Osteoblast (primary cell): Measurements from ENCODE around the gene FAM237B. TPM values are rescaled to one million over a fixed set of nuclear protein-coding genes. Genes with fewer than 3 reads are reported as not detected.
"Not testable (repeated sequence)": the region's sequence is repeated elsewhere in the genome, so short reads cannot be mapped to it uniquely, and the experiment has no call there.

ENCODE experiments used
- DNase-seq: peaks from one replicate; pipeline ENCODE4 v3.0.0; 2011; ENCODE audit warnings: low spot score, mixed read lengths; ENCODE audit not compliant: insufficient read length; ENCODE audit errors: missing footprints
- H2AFZ ChIP-seq: 2 replicates; pipeline ENCODE4 v1.6.0; 2011; ENCODE audit warnings: mild to moderate bottlenecking, low read length
- H3K27ac ChIP-seq: 2 replicates; pipeline ENCODE4 v1.5.1; 2011; ENCODE audit warnings: mild to moderate bottlenecking, low read depth, low read length, moderate library complexity
- H3K27me3 ChIP-seq: 2 replicates; pipeline ENCODE4 v1.6.0; 2012; ENCODE audit warnings: mild to moderate bottlenecking, control low read depth, inconsistent platforms, low read length, moderate library complexity; ENCODE audit not compliant: insufficient read depth
- H3K36me3 ChIP-seq: 2 replicates; pipeline ENCODE4 v1.5.1; 2011; ENCODE audit warnings: mild to moderate bottlenecking, low read length, control low read depth, moderate library complexity; ENCODE audit not compliant: insufficient read depth
- H3K4me1 ChIP-seq: 2 replicates; pipeline ENCODE4 v1.5.1; 2011; ENCODE audit warnings: mild to moderate bottlenecking, low read length, control low read depth, moderate library complexity; ENCODE audit not compliant: insufficient read depth
- H3K4me2 ChIP-seq: 2 replicates; pipeline ENCODE4 v1.6.0; 2011; ENCODE audit warnings: mild to moderate bottlenecking, low read length; ENCODE audit not compliant: insufficient read depth
- H3K4me3 ChIP-seq: fragments of 200-600 bp; sonication (generic); 3 replicates; pipeline ENCODE4 v1.5.1; 2012; ENCODE audit warnings: mild to moderate bottlenecking, low read length, inconsistent platforms; ENCODE audit not compliant: insufficient read depth
- H3K79me2 ChIP-seq: 2 replicates; pipeline ENCODE4 v1.6.0; 2012; ENCODE audit warnings: mild to moderate bottlenecking, low read length, control low read depth, inconsistent platforms; ENCODE audit not compliant: insufficient read depth
- H3K9me3 ChIP-seq: 2 replicates; pipeline ENCODE4 v1.5.1; 2011; ENCODE audit warnings: low read depth, low read length, control low read depth
- H4K20me1 ChIP-seq: 2 replicates; pipeline ENCODE4 v1.6.0; 2012; ENCODE audit warnings: mild to moderate bottlenecking, low read length, control low read depth; ENCODE audit not compliant: insufficient read depth
- total RNA-seq: library from RNA; depleted of rRNA; stranded (reverse); fragments of >200 nt; gene quantifications from 2 replicates; pipeline ENCODE4 v1.2.3, GENCODE V29; 2012
- TF ChIP-seq, protein P1 (sequence below): IDR thresholded peaks from 2 replicates; pipeline ENCODE4 v1.5.1; 2011; ENCODE audit warnings: mild to moderate bottlenecking, low read depth, low read length, moderate library complexity; ENCODE audit errors: extremely low read depth

Gene FAM237B
- not detected in 2 replicates for total RNA-seq

DNA sequence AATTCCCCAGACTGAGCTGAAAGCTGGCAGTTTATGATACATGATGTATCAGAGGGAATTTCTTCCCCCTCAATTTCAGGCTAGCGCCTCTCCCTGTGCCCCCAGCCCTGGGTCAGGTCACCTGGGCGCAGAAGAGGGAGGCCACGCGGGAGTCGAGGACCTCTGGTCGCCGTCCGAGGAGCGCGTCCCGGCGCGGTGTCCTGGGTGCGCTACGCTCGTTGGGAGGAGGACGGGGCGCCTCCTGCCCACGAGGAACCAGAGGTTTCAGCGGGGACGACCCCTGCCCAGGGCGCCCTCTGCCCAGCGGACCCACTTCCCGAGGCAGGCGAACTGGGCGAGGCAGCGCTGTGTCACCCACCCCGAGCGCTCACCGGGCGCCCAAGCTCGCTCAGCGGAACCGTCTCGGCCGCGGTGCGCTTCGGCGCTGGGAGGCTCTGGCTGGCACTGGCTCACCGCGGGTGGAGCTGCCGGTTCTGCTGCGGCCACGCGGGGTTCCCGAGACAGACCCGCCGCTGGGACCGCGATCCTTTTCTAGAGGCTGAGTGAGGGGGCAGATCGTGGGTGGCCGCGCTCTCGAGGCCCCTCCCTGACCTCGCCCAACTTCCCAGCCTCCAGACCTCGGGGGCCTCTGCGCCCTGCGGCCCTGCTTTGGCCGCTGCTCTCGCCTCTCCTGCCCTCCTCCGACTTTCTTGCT is at the start of gene FAM237B:
Gene FAM237B, minus strand, starts transcription at position 504 of the 694 bp plus-strand sequence. CDS start 1,556 bp downstream, outside the sequence.
- H3K9me3 ChIP-seq, result no peaks in the 10 kb centered on the region

GRCh38 chr7:90351987-90352386 is 30.9 kb upstream of the FAM237B start:
- Histone ChIP-seq H3K27ac (no peak overlapping the region), H4K20me1 (no peaks in the 10 kb centered on the region), H3K36me3 (peaks cover 10% of the 10 kb centered on the region), H3K4me2 (no peak overlapping the region), H2AFZ (no peak overlapping the region), H3K4me1 (peaks cover 9% of the 10 kb centered on the region), H3K27me3 (no peaks in the 10 kb centered on the region), H3K9me3 (no peaks in the 10 kb centered on the region), H3K79me2 (peaks cover 59% of the 10 kb centered on the region), H3K4me3 (no peak overlapping the region)
- no peak for DNase-seq
- TF ChIP-seq, protein P1, sequence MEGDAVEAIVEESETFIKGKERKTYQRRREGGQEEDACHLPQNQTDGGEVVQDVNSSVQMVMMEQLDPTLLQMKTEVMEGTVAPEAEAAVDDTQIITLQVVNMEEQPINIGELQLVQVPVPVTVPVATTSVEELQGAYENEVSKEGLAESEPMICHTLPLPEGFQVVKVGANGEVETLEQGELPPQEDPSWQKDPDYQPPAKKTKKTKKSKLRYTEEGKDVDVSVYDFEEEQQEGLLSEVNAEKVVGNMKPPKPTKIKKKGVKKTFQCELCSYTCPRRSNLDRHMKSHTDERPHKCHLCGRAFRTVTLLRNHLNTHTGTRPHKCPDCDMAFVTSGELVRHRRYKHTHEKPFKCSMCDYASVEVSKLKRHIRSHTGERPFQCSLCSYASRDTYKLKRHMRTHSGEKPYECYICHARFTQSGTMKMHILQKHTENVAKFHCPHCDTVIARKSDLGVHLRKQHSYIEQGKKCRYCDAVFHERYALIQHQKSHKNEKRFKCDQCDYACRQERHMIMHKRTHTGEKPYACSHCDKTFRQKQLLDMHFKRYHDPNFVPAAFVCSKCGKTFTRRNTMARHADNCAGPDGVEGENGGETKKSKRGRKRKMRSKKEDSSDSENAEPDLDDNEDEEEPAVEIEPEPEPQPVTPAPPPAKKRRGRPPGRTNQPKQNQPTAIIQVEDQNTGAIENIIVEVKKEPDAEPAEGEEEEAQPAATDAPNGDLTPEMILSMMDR, result no peak

More for the DNA sequence above, at the start of gene FAM237B:
- Histone ChIP-seq H3K27ac (no peak within 1 kb of the TSS), H3K27me3 (peaks cover 48% of the 10 kb centered on the region), H3K79me2 (no peaks in the 10 kb centered on the region), H3K36me3 (no peaks in the 10 kb centered on the region), H3K4me2 (peak within 1 kb of the TSS; percentile 78), H2AFZ (peak within 1 kb of the TSS; percentile 59), H4K20me1 (no peaks in the 10 kb centered on the region), H3K4me1 (peaks cover 3% of the 10 kb centered on the region), H3K4me3 (peak within 1 kb of the TSS; percentile 59)
- DNase-seq, result peak; percentile 86
- TF ChIP-seq, protein P1, result no peak

DNA sequence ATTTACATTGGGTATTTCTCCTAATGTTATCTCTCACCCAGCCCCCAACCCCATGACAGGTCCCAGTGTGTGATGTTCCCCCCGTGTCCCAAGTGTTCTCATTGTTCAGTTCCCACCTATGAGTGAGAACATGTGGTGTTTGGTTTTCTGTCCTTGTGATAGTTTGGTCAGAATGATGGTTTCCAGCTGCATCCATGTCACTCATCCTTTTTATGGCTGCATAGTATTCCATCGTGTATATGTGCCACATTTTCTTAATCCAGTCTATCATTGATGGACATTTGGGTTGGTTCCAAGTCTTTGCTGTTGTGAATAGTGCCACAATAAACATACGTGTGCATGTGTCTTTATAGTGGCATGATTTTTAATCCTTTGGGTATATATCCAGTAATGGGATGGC is 28.9 kb upstream of the FAM237B start:
- not testable (repeated sequence) for H3K36me3 ChIP-seq, DNase-seq, H3K9me3 ChIP-seq, H3K27ac ChIP-seq, H3K4me1 ChIP-seq, H3K27me3 ChIP-seq, H2AFZ ChIP-seq, H4K20me1 ChIP-seq, H3K4me2 ChIP-seq, H3K4me3 ChIP-seq
- peaks cover 65% of the 10 kb centered on the region for H3K79me2 ChIP-seq

DNA sequence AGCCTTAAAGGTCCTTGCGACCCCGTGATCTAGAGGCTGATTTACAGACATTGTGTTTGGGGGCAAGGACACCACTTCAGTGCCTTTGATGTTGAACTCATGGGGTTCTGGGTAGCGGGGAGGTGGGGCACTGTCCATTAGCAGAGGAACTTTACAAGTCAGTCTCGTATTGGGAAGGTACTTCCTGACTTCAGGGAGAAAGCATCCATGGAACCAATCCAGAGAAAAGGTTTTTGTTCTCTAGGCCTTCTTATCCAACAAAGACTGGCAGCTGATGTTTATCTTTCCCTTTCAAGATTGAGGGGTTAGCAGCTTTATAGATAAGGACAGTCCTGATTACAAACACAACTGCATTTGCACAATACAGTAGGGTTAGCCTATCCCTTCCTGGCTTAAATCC is 28.2 kb upstream of the FAM237B start:
- peaks cover 65% of the 10 kb centered on the region for H3K79me2 ChIP-seq

More for the DNA sequence above, 28.2 kb upstream of the FAM237B start:
- Histone ChIP-seq H3K4me3 (no peak overlapping the region), H4K20me1 (no peaks in the 10 kb centered on the region), H3K4me1 (peaks cover 9% of the 10 kb centered on the region), H2AFZ (no peak overlapping the region), H3K4me2 (no peak overlapping the region), H3K27me3 (no peaks in the 10 kb centered on the region), H3K36me3 (no peaks in the 10 kb centered on the region), H3K9me3 (no peaks in the 10 kb centered on the region), H3K27ac (no peak overlapping the region)
- TF ChIP-seq, protein P1, result no peak
- no peak for DNase-seq
